Mesendoderm (in vitro differentiated cells): Measurements from ENCODE around the gene ZNF320. TPM values are rescaled to one million over a fixed set of nuclear protein-coding genes. Genes with fewer than 3 reads are reported as not detected.
A peak's percentile ranks its signal among the peaks of the same experiment; 100 is the strongest.
"Not testable (repeated sequence)": the region's sequence is repeated elsewhere in the genome, so short reads cannot be mapped to it uniquely, and the experiment has no call there.

Experiments
- DNase-seq: peaks from one replicate; pipeline ENCODE4 v3.0.0; 2013
- H2AK5ac ChIP-seq: 2 replicates; pipeline ENCODE4 v1.6.1; 2013; ENCODE audit warnings: low read length, inconsistent platforms
- H2BK120ac ChIP-seq: 2 replicates; pipeline ENCODE4 v1.6.1; 2013; ENCODE audit warnings: low read depth, mild to moderate bottlenecking, low read length, moderate library complexity, mixed read lengths
- H2BK15ac ChIP-seq: replicated peaks from 2 replicates; pipeline ENCODE4 v1.6.1; 2013; ENCODE audit warnings: low read depth, mild to moderate bottlenecking, moderate library complexity
- H2BK5ac ChIP-seq: 2 replicates; pipeline ENCODE4 v1.6.1; 2013; ENCODE audit warnings: low read length, inconsistent platforms
- H3K18ac ChIP-seq: 2 replicates; pipeline ENCODE4 v1.6.1; 2013; ENCODE audit warnings: mild to moderate bottlenecking, low read length, mixed read lengths
- H3K23ac ChIP-seq: one replicate; pipeline ENCODE4 v1.6.1; 2013; ENCODE audit warnings: low read length
- H3K27ac ChIP-seq: 2 replicates; pipeline ENCODE4 v1.5.1; 2013; ENCODE audit warnings: low read depth, mild to moderate bottlenecking, inconsistent platforms, low read length, moderate library complexity
- H3K27me3 ChIP-seq: 2 replicates; pipeline ENCODE4 v1.6.1; 2013; ENCODE audit warnings: low read length, control low read depth, mild to moderate bottlenecking, inconsistent platforms; ENCODE audit not compliant: insufficient read depth, poor library complexity
- H3K36me3 ChIP-seq: 2 replicates; pipeline ENCODE4 v1.6.1; 2013; ENCODE audit warnings: low read length, inconsistent platforms; ENCODE audit not compliant: control insufficient read depth, insufficient read depth
- H3K4ac ChIP-seq: one replicate; pipeline ENCODE4 v1.6.1; 2013; ENCODE audit warnings: low read depth, mild to moderate bottlenecking, low read length, moderate library complexity
- H3K4me1 ChIP-seq: 2 replicates; pipeline ENCODE4 v1.6.1; 2013; ENCODE audit warnings: low read depth, low read length, inconsistent platforms; ENCODE audit not compliant: control insufficient read depth
- H3K4me2 ChIP-seq: 2 replicates; pipeline ENCODE4 v1.6.1; 2013; ENCODE audit warnings: low read length
- H3K4me3 ChIP-seq: 2 replicates; pipeline ENCODE4 v1.5.1; 2013; ENCODE audit warnings: mild to moderate bottlenecking, low read length
- H3K56ac ChIP-seq: one replicate; pipeline ENCODE4 v1.6.1; 2013; ENCODE audit warnings: low read length
- H3K79me1 ChIP-seq: 2 replicates; pipeline ENCODE4 v1.6.1; 2013; ENCODE audit warnings: low read length, inconsistent platforms
- H3K79me2 ChIP-seq: 2 replicates; pipeline ENCODE4 v1.6.1; 2013; ENCODE audit warnings: mild to moderate bottlenecking, low read length; ENCODE audit not compliant: control insufficient read depth, insufficient read depth
- H3K9ac ChIP-seq: 2 replicates; pipeline ENCODE4 v1.6.1; 2013; ENCODE audit warnings: low read length, inconsistent platforms
- H4K5ac ChIP-seq: one replicate; pipeline ENCODE4 v1.6.1; 2013; ENCODE audit warnings: low read length
- H4K8ac ChIP-seq: one replicate; pipeline ENCODE4 v1.6.1; 2013; ENCODE audit warnings: low read depth, mild to moderate bottlenecking, control low read depth, low read length, moderate library complexity
- WGBS: extraction: QIAGEN DNeasy Blood & Tissue Kit; methylation state at CpG from one replicate; pipeline ENCODE4 v1.1.7; 2013; ENCODE audit warnings: low lambda C conversion rate, missing lambda C conversion rate; ENCODE audit not compliant: insufficient coverage; ENCODE audit errors: extremely low coverage; 5-methylcytosine and 5-hydroxymethylcytosine counted together
- polyA plus RNA-seq, 2 experiments: library from polyadenylated mRNA; stranded (reverse); fragments of 200-250 nt; gene quantifications; one replicate each; pipeline ENCODE4 v1.2.3, GENCODE V29; 2013

Gene ZNF320
- 8.3 TPM for polyA plus RNA-seq (2013, experiment 1 of 2)
- 8.6 TPM for polyA plus RNA-seq (2013, experiment 2 of 2)

- Histone ChIP-seq H2AK5ac (peak within 1 kb of the TSS; percentile 74), H3K9ac (peak within 1 kb of the TSS; percentile 97), H3K18ac (peak within 1 kb of the TSS; percentile 35), H3K23ac (peak within 1 kb of the TSS; percentile 17), H3K79me2 (peaks cover 28% of the 10 kb centered on the region), H3K4ac (peak within 1 kb of the TSS; percentile 26), H3K27me3 (no peaks in the 10 kb centered on the region), H3K4me2 (peak within 1 kb of the TSS; percentile 74), H2BK5ac (no peak within 1 kb of the TSS), H2BK120ac (no peak within 1 kb of the TSS), H3K4me3 (peak within 1 kb of the TSS; percentile 44), H3K27ac (peak within 1 kb of the TSS; percentile 94), H3K36me3 (no peaks in the 10 kb centered on the region), H4K5ac (peak within 1 kb of the TSS; percentile 3), H3K4me1 (no peaks in the 10 kb centered on the region), H3K79me1 (peaks cover 6% of the 10 kb centered on the region), H3K56ac (peak within 1 kb of the TSS; percentile 94), H4K8ac (peak within 1 kb of the TSS; percentile 92), H2BK15ac (no peak within 1 kb of the TSS)
- no CpG with 5 or more reads among the region's 56 CpGs for WGBS
- DNase-seq, result peak; percentile 98
Observed at GRCh38 chr19:52897138-52897935, at the start of gene ZNF320. Gene ZNF320 (minus strand): TSS chr19:52897635. CDS start chr19:52890255, 7,380 bp downstream.

- H3K56ac ChIP-seq, result no peak overlapping the region
- no CpG with 5 or more reads among the region's 39 CpGs for WGBS
- H3K4me2 ChIP-seq, result no peak overlapping the region
- peaks cover 12% of the 10 kb centered on the region for H3K36me3 ChIP-seq
- H3K23ac ChIP-seq, result no peak overlapping the region
- no peaks in the 10 kb centered on the region for H3K4me1 ChIP-seq
- no peak overlapping the region for H2BK120ac ChIP-seq
- H3K4ac ChIP-seq, result no peak overlapping the region
- H3K27ac ChIP-seq, result no peak overlapping the region
- no peak overlapping the region for H2AK5ac ChIP-seq
- H4K5ac ChIP-seq, result no peak overlapping the region
- H2BK5ac ChIP-seq, result no peak overlapping the region
- H3K4me3 ChIP-seq, result no peak overlapping the region
- H3K79me1 ChIP-seq, result no peaks in the 10 kb centered on the region
- no peak overlapping the region for H3K18ac ChIP-seq
- H4K8ac ChIP-seq, result no peak overlapping the region
- H3K27me3 ChIP-seq, result no peaks in the 10 kb centered on the region
- no peak overlapping the region for H3K9ac ChIP-seq
- H3K79me2 ChIP-seq, result no peaks in the 10 kb centered on the region
- no peak overlapping the region for H2BK15ac ChIP-seq
- DNase-seq, result peak; percentile 95
Observed at GRCh38 chr19:52946322-52947310, 49.2 kb upstream of the ZNF320 start.

GRCh38 chr19:52945652-52946321 lies 48.4 kb upstream of the ZNF320 start:
- no CpG with 5 or more reads among the region's 24 CpGs for WGBS
- Histone ChIP-seq H3K27me3 (no peaks in the 10 kb centered on the region), H3K79me2 (peaks cover 2% of the 10 kb centered on the region), H3K27ac (peak overlapping the region; percentile 63), H3K4me1 (no peaks in the 10 kb centered on the region), H4K8ac (no peak overlapping the region), H3K36me3 (peaks cover 7% of the 10 kb centered on the region), H2BK15ac (no peak overlapping the region), H3K56ac (no peak overlapping the region), H3K4me3 (no peak overlapping the region), H2BK5ac (no peak overlapping the region), H3K4me2 (no peak overlapping the region), H4K5ac (no peak overlapping the region), H2AK5ac (no peak overlapping the region), H3K79me1 (no peaks in the 10 kb centered on the region), H3K9ac (no peak overlapping the region), H3K4ac (no peak overlapping the region), H2BK120ac (no peak overlapping the region), H3K23ac (no peak overlapping the region), H3K18ac (peak overlapping the region; percentile 53)
- DNase-seq, result no peak

GRCh38 chr19:52944703-52945493 lies 47.5 kb upstream of the ZNF320 start:
- H4K8ac ChIP-seq, H2BK5ac ChIP-seq, H4K5ac ChIP-seq, H2AK5ac ChIP-seq, H3K4me1 ChIP-seq, H3K4me2 ChIP-seq, H3K79me1 ChIP-seq, H3K23ac ChIP-seq, H3K4ac ChIP-seq, H3K27me3 ChIP-seq, H3K4me3 ChIP-seq, H2BK120ac ChIP-seq, H3K79me2 ChIP-seq, H3K9ac ChIP-seq, H3K36me3 ChIP-seq, H2BK15ac ChIP-seq: not testable (repeated sequence)
- Histone ChIP-seq H3K27ac (peak overlapping the region; percentile 63), H3K56ac (peak overlapping the region; percentile 62), H3K18ac (peak overlapping the region; percentile 11)
- WGBS, result no CpG with 5 or more reads among the region's 17 CpGs
- DNase-seq, result peak; percentile 78
